Measurements from ENCODE around the gene TFCP2L1. TPM values are rescaled to one million over a fixed set of nuclear protein-coding genes. Genes with fewer than 3 reads are reported as not detected.

TFCP2L1 gene
- total RNA-seq, 2 experiments from 2014 or later = 0.24 to 0.29 TPM

GRCh38 chr2:121242976-121243375, 42.0 kb downstream of the TFCP2L1 start:
- H3K4me3 Mint-ChIP-seq = no peak overlapping the region
- intact Hi-C loops (cut with micrococcal nuclease) = no loop called here
- CTCF ChIA-PET = no interaction called here

GRCh38 chr2:121242175-121242875, 42.7 kb downstream of the TFCP2L1 start:
- Mint-ChIP-seq H3K27ac (no peak overlapping the region), H3K4me3 (no peak overlapping the region), H3K4me1 (ENCODE audit: low read depth) (no peaks in the 10 kb centered on the region), H3K36me3 (no peaks in the 10 kb centered on the region), H3K27me3 (no peaks in the 10 kb centered on the region), H3K9me3 (no peaks in the 10 kb centered on the region)
- POLR2A ChIA-PET = no interaction called here
- CTCF ChIA-PET = no interaction called here
- no peak for DNase-seq
- intact Hi-C loops (cut with micrococcal nuclease) = no loop called here

More at GRCh38 chr2:121242976-121243375, 42.0 kb downstream of the TFCP2L1 start:
- Mint-ChIP-seq H3K36me3 (no peaks in the 10 kb centered on the region), H3K4me1 (ENCODE audit: low read depth) (no peaks in the 10 kb centered on the region), H3K27me3 (no peaks in the 10 kb centered on the region), H3K27ac (no peak overlapping the region), H3K9me3 (no peaks in the 10 kb centered on the region)
- DNase-seq = no peak
- POLR2A ChIA-PET = no interaction called here

DNA sequence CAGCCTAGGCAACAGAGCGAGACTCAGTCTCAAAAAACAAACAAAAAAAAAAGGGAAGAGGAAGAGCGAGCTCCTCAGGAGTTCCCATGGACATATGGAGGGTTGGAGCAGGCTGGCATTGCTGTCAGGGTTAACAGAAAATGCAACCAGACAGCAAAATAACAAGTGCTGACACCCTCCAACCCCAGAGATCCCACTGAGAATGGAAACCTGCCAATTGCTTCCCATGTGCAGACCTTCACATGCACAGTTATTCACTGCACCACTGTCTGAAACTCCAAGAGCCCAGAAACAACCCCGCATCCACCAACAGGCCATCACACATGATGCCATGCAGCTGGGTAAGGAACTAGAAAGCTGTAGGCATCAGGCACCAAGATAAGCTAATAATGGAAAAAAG, 43.5 kb downstream of the TFCP2L1 start:
- CTCF ChIA-PET = no interaction called here
- H3K4me3 Mint-ChIP-seq = no peak overlapping the region
- peaks cover 3% of the 10 kb centered on the region for H3K27me3 Mint-ChIP-seq
- POLR2A ChIA-PET = no interaction called here
- H3K9me3 Mint-ChIP-seq = no peaks in the 10 kb centered on the region
- no peak overlapping the region for H3K27ac Mint-ChIP-seq
- no peaks in the 10 kb centered on the region for H3K4me1 Mint-ChIP-seq (ENCODE audit: low read depth)
- intact Hi-C loops (cut with micrococcal nuclease) = no loop called here
- no peaks in the 10 kb centered on the region for H3K36me3 Mint-ChIP-seq
- no peak for DNase-seq

DNA sequence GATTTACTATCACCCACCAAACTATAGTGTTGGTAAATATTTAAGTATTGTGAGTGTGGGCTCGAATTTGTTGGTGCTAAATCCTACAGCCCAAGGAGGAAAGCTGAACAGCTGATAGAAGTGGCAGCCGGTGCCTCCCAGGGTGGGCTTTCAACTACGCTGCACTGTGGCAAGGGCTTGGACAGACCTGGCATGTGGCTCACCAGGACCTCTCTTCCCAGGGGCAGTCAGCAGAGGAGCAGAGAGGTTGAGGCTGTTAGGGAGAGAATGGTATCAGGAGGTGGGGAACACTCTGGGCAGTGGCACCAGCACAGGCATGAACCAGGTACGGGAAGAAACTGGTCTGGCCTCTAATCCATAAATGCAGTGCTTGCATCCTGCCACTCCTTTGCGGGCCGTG, 44.6 kb downstream of the TFCP2L1 start:
- H3K27me3 Mint-ChIP-seq = peaks cover 3% of the 10 kb centered on the region
- H3K4me3 Mint-ChIP-seq = no peak overlapping the region
- H3K27ac Mint-ChIP-seq = no peak overlapping the region
- no peak for DNase-seq
- H3K36me3 Mint-ChIP-seq = no peaks in the 10 kb centered on the region
- intact Hi-C loops (cut with micrococcal nuclease) = no loop called here
- no peaks in the 10 kb centered on the region for H3K9me3 Mint-ChIP-seq
- POLR2A ChIA-PET = no interaction called here
- CTCF ChIA-PET = no interaction called here
- H3K4me1 Mint-ChIP-seq (ENCODE audit: low read depth) = no peaks in the 10 kb centered on the region

- no peak overlapping the region for H3K27ac Mint-ChIP-seq
- no peaks in the 10 kb centered on the region for H3K36me3 Mint-ChIP-seq
- ChIA-PET POLR2A (no interaction called here), CTCF (no interaction called here)
- H3K27me3 Mint-ChIP-seq = peaks cover 3% of the 10 kb centered on the region
- intact Hi-C loops (cut with micrococcal nuclease) = no loop called here
- no peak for DNase-seq
- no peak overlapping the region for H3K4me3 Mint-ChIP-seq
- no peaks in the 10 kb centered on the region for H3K4me1 Mint-ChIP-seq (ENCODE audit: low read depth)
- no peaks in the 10 kb centered on the region for H3K9me3 Mint-ChIP-seq
Measured at GRCh38 chr2:121239969-121240368, 45.0 kb downstream of the TFCP2L1 start.

DNA sequence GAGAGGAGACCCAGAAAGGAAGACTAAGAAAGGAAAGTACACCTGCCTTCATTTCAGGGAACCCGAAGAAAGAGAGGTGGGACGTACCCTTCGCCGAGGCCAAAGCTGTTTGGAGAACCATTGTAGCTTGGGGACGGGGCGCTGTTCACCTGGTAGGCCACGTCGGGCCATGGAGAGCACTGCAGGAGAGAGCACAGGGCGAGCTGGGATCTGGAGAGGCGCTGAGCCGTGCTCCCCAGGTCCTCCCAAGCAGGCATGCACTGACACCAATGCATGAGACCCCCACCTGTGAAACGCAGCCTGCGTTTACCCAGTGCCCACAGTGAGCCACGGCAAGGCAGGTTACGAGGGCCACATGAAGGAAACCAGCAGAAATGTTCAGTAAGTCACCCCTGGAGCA, 45.5 kb downstream of the TFCP2L1 start:
- intact Hi-C loops (cut with micrococcal nuclease) = no loop called here
- no peaks in the 10 kb centered on the region for H3K9me3 Mint-ChIP-seq
- no peaks in the 10 kb centered on the region for H3K4me1 Mint-ChIP-seq (ENCODE audit: low read depth)
- DNase-seq = no peak
- peaks cover 5% of the 10 kb centered on the region for H3K27me3 Mint-ChIP-seq
- ChIA-PET CTCF (no interaction called here), POLR2A (no interaction called here)
- no peaks in the 10 kb centered on the region for H3K36me3 Mint-ChIP-seq
- H3K4me3 Mint-ChIP-seq = no peak overlapping the region
- H3K27ac Mint-ChIP-seq = no peak overlapping the region

DNA sequence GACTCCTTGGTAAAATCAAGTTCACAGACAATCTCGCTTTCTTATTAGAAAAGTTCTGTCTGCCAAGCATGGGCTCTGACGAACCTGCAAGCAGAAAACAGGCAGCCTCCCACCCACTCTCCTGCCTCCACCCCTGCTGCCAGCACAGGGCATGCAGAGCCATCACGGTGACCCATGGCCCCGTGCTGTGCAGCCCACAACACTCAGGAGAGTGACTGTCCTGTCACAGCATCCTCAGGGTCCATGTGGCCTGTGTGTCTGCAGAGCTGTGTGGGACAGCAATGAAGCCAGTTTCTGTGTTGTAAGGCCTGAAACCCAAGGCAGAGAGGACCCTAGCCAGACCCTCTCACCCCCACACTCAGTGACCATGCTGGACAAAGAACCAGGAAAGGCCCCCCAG, 46.2 kb downstream of the TFCP2L1 start:
- H3K4me3 Mint-ChIP-seq = no peak overlapping the region
- ChIA-PET CTCF (no interaction called here), POLR2A (no interaction called here)
- H3K36me3 Mint-ChIP-seq = no peaks in the 10 kb centered on the region
- no peak overlapping the region for H3K27ac Mint-ChIP-seq
- H3K9me3 Mint-ChIP-seq = no peaks in the 10 kb centered on the region
- no peak for DNase-seq
- H3K4me1 Mint-ChIP-seq (ENCODE audit: low read depth) = no peaks in the 10 kb centered on the region
- intact Hi-C loops (cut with micrococcal nuclease) = no loop called here
- peaks cover 5% of the 10 kb centered on the region for H3K27me3 Mint-ChIP-seq

- Mint-ChIP-seq H3K4me3 (no peak overlapping the region), H3K4me1 (ENCODE audit: low read depth) (no peaks in the 10 kb centered on the region), H3K27me3 (peaks cover 5% of the 10 kb centered on the region), H3K9me3 (no peaks in the 10 kb centered on the region), H3K27ac (no peak overlapping the region), H3K36me3 (no peaks in the 10 kb centered on the region)
- no peak for DNase-seq
- intact Hi-C loops (cut with micrococcal nuclease) = no loop called here
- CTCF ChIA-PET = no interaction called here
- POLR2A ChIA-PET = no interaction called here
Measured at GRCh38 chr2:121237980-121238665, 46.9 kb downstream of the TFCP2L1 start.

DNA sequence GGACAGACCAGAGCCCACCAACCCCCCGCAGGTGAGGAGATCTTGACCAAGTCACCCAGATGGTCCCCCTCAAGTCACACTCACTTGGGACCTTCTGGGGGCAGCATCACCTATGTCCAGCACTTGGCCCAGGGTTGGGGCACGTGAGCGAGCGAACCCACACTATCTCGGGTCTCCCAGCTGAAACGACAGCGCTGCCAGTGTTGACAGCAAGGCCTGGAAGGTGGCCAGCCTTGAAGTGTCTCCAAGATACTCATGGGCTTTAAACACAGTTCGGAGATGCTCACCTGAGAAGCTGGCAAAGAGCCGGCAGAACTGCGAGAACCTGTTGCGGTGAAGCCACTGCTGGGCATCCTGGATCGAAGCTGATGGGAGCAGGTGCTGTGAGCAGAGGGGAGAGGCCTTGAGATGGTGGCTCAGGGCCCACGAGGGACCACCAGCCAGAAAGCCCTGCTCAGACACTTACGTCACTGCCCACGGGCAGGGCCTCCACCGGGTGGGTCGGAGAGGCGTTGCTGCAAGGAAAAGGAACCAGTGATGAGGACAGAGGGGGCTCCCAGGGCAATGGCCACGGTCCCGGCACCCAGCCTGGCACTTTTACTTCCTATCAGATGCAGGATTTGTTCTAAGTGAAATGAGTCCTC, 47.5 kb downstream of the TFCP2L1 start:
- DNase-seq = no peak
- POLR2A ChIA-PET = no interaction called here
- H3K36me3 Mint-ChIP-seq = no peaks in the 10 kb centered on the region
- no peaks in the 10 kb centered on the region for H3K4me1 Mint-ChIP-seq (ENCODE audit: low read depth)
- no peaks in the 10 kb centered on the region for H3K9me3 Mint-ChIP-seq
- intact Hi-C loops (cut with micrococcal nuclease) = no loop called here
- CTCF ChIA-PET = no interaction called here
- H3K27ac Mint-ChIP-seq = no peak overlapping the region
- no peak overlapping the region for H3K4me3 Mint-ChIP-seq
- H3K27me3 Mint-ChIP-seq = peaks cover 5% of the 10 kb centered on the region

GRCh38 chr2:121236650-121237180, 48.3 kb downstream of the TFCP2L1 start:
- POLR2A ChIA-PET = no interaction called here
- intact Hi-C loops (cut with micrococcal nuclease) = no loop called here
- DNase-seq = no peak
- Mint-ChIP-seq H3K27ac (no peak overlapping the region), H3K9me3 (no peaks in the 10 kb centered on the region), H3K4me3 (no peak overlapping the region), H3K27me3 (peaks cover 5% of the 10 kb centered on the region), H3K4me1 (ENCODE audit: low read depth) (no peaks in the 10 kb centered on the region), H3K36me3 (no peaks in the 10 kb centered on the region)
- CTCF ChIA-PET = no interaction called here

- DNase-seq = no peak
- POLR2A ChIA-PET = no interaction called here
- no peaks in the 10 kb centered on the region for H3K36me3 Mint-ChIP-seq
- no peaks in the 10 kb centered on the region for H3K9me3 Mint-ChIP-seq
- peaks cover 5% of the 10 kb centered on the region for H3K27me3 Mint-ChIP-seq
- H3K27ac Mint-ChIP-seq = no peak overlapping the region
- CTCF ChIA-PET = no interaction called here
- no peak overlapping the region for H3K4me3 Mint-ChIP-seq
- intact Hi-C loops (cut with micrococcal nuclease) = no loop called here
- no peaks in the 10 kb centered on the region for H3K4me1 Mint-ChIP-seq (ENCODE audit: low read depth)
Measured at GRCh38 chr2:121236101-121236640, 48.8 kb downstream of the TFCP2L1 start.

- no peak overlapping the region for H3K4me3 Mint-ChIP-seq
- no peaks in the 10 kb centered on the region for H3K4me1 Mint-ChIP-seq (ENCODE audit: low read depth)
- H3K27me3 Mint-ChIP-seq = peaks cover 5% of the 10 kb centered on the region
- H3K27ac Mint-ChIP-seq = no peak overlapping the region
- H3K9me3 Mint-ChIP-seq = no peaks in the 10 kb centered on the region
- CTCF ChIA-PET = no interaction called here
- intact Hi-C loops (cut with micrococcal nuclease) = no loop called here
- no peaks in the 10 kb centered on the region for H3K36me3 Mint-ChIP-seq
- POLR2A ChIA-PET = no interaction called here
- no peak for DNase-seq
Measured at GRCh38 chr2:121235542-121235941, 49.5 kb downstream of the TFCP2L1 start.
